CD4-positive, alpha-beta T cell (primary cell): ENCODE data around the gene PRKG1. TPM values are rescaled to one million over a fixed set of nuclear protein-coding genes. Genes with fewer than 3 reads are reported as not detected.
A peak's percentile ranks its signal among the peaks of the same experiment; 100 is the strongest.

Source experiments
- ATAC-seq: fragments of 200-7000 bp; cut with Tn5 transposase; one replicate; pipeline ENCODE4 v1.10.0; 2022; ENCODE audit warnings: mild to moderate bottlenecking; ENCODE audit not compliant: poor library complexity
- CTCF ChIA-PET: fragments of 350-600 bp; sonication (Branson Sonifier 250); formaldehyde crosslinking; loops from one replicate; lab custom pipeline; 2021; ENCODE audit warnings: antibody characterized with exemption, inconsistent platforms; lab: Charles Lee
- POLR2A ChIA-PET: fragments of 350-600 bp; sonication (Branson Sonifier 250); formaldehyde crosslinking; loops from one replicate; lab custom pipeline; 2021; ENCODE audit warnings: antibody characterized with exemption, inconsistent platforms; lab: Charles Lee
- DNase-seq, 14 experiments: peaks; one replicate each; pipeline ENCODE4 v3.0.0-alpha.2; 2013 to 2020; ENCODE audit warnings: mixed read lengths in 2 of 14
- H3K27ac ChIP-seq, 2 donors: one replicate each; pipeline versions ENCODE4 v1.5.1 to v1.7.0; 2013; ENCODE audit warnings: low read length in 2 of 2, low read depth in 1 of 2, mild to moderate bottlenecking in 1 of 2
- H3K27me3 ChIP-seq, 2 experiments: 1 replicate in 1 of 2; 2 replicates in 1 of 2; pipeline versions ENCODE4 v1.6.1 to v1.7.0; 2013; ENCODE audit warnings: low read length in 2 of 2, control low read depth in 1 of 2, mild to moderate bottlenecking in 1 of 2, moderate library complexity in 1 of 2; ENCODE audit not compliant: insufficient read depth in 2 of 2, control insufficient read depth in 1 of 2
- H3K36me3 ChIP-seq: one replicate; pipeline ENCODE4 v1.6.1; 2013; ENCODE audit warnings: low read length, control low read depth; ENCODE audit not compliant: insufficient read depth
- H3K4me1 ChIP-seq: one replicate; pipeline ENCODE4 v1.6.1; 2013; ENCODE audit warnings: low read length, control low read depth; ENCODE audit not compliant: insufficient read depth
- H3K4me3 ChIP-seq: one replicate; pipeline ENCODE4 v1.5.1; 2013; ENCODE audit warnings: mild to moderate bottlenecking, low read length, moderate library complexity
- H3K9me3 ChIP-seq, 2 experiments: 1 replicate in 1 of 2; 2 replicates in 1 of 2; pipeline versions ENCODE4 v1.6.1 to v1.7.0; 2013; ENCODE audit warnings: low read length in 2 of 2, mild to moderate bottlenecking in 2 of 2, control low read depth in 1 of 2, moderate library complexity in 1 of 2; ENCODE audit not compliant: control insufficient read depth in 1 of 2, insufficient read depth in 1 of 2
- H3K27ac Mint-ChIP-seq: one replicate; pipeline ENCODE4 v1.8.0; 2020; ENCODE audit warnings: mixed read lengths
- H3K27me3 Mint-ChIP-seq: one replicate; pipeline ENCODE4 v1.8.0; 2021; ENCODE audit warnings: mixed read lengths
- H3K36me3 Mint-ChIP-seq: one replicate; pipeline ENCODE4 v1.8.0; 2021; ENCODE audit warnings: low read depth, mixed read lengths
- H3K4me1 Mint-ChIP-seq: one replicate; pipeline ENCODE4 v1.8.0; 2021; ENCODE audit warnings: low read depth, mixed read lengths
- H3K4me3 Mint-ChIP-seq: one replicate; pipeline ENCODE4 v1.8.0; 2020; ENCODE audit warnings: mild to moderate bottlenecking, mixed read lengths
- H3K9me3 Mint-ChIP-seq: one replicate; pipeline ENCODE4 v1.8.0; 2020; ENCODE audit warnings: mixed read lengths
- intact Hi-C, 2 experiments: fragments of 100-400 bp; cut with DNase I in 1 of 2; cut with micrococcal nuclease in 1 of 2; formaldehyde crosslinking; loops; one replicate each; pipeline versions ENCODE4 v1.15.1 to v1.9.0; 2023 to 2025; cut with DNase I, micrococcal nuclease
- total RNA-seq, 174 experiments: library from RNA in 2 of 174; stranded (reverse) in 2 of 174; gene quantifications; one replicate each; pipeline ENCODE4 v1.2.3 and lab custom pipeline; 2021 to 2026
- TF ChIP-seq, protein P1 (sequence below): fragments of 200-600 bp; IDR thresholded peaks from one replicate; pipeline ENCODE4 v1.8.0; 2022; ENCODE audit warnings: antibody characterized with exemption, mild to moderate bottlenecking

PRKG1 gene
- total RNA-seq, 2 experiments from 2014 or later = 0.31 TPM; not detected in 1

DNA sequence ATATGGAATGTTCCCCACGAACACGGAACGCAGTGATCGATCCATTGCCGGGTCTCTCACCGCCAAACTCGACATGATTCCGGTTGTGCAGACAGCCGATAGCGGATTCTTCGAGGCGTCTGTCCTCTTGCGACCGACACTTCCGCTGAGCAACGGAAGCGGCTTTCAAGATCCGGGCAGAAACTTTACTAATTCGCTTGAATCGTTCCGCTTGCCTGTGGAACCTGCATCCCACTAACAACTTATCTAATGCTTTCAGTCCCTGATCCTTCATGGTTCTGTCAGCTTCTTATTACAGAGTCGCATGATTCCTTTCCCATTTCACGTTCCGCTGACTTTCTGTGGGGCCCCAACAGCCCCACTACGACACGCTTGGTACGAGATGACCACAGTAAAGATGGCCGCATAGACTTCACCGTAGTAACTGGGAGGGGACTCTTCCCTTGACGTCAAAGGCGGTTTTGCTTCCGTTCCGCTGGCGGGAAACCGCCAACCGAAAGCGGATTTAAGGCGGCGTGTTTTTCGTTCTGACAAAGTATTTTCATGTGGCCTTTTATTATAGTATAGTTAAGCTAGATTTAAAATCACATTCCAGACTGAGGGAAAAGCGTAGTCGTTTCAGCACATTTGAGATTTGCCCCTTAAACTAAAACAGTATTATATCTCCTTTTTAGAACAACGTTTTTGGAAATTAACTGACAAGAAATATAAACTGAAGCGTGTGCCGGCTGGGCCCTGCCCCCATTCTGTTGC is 625.4 kb downstream of the PRKG1 start, which contains the start of gene CSTF2T:
CSTF2T (minus strand) TSS at position 121 of the 753 bp plus-strand sequence; CDS start at position 75, 46 bp downstream.
- peaks cover 14% of the 10 kb centered on the region for H3K36me3 ChIP-seq
- intact Hi-C loops = loop anchor here (10.0 kb wide), 1 partner anchor 1075 kb away; the partner anchor contains the start of gene SGMS1 (in 2 of the 2)
- H3K27ac Mint-ChIP-seq = peak within 1 kb of the TSS; percentile 99
- peaks cover 51% of the 10 kb centered on the region for H3K4me1 Mint-ChIP-seq
- H3K27ac ChIP-seq = peak within 1 kb of the TSS; percentile 95 to 98
- ATAC-seq (peak; percentile 88), DNase-seq (peak; percentile 82 to 96 (median 89))
- peaks cover 25% of the 10 kb centered on the region for H3K4me1 ChIP-seq
- H3K4me3 ChIP-seq = peak within 1 kb of the TSS; percentile 93
- no peaks in the 10 kb centered on the region for H3K9me3 ChIP-seq
- no peaks in the 10 kb centered on the region for H3K27me3 ChIP-seq
- POLR2A ChIA-PET = interaction anchor here (0.8 to 1.8 kb wide), 8 partner anchors 9 to 1077 kb away, joined by 3 to 12 read pairs (median 4); no protein-coding TSS in a partner anchor
- H3K36me3 Mint-ChIP-seq = peaks cover 42% of the 10 kb centered on the region
- H3K27me3 Mint-ChIP-seq = no peaks in the 10 kb centered on the region
- CTCF ChIA-PET = interaction anchor here (0.8 kb wide), 1 partner anchor 8 kb away, joined by 3 read pairs; no protein-coding TSS in a partner anchor
- no peaks in the 10 kb centered on the region for H3K9me3 Mint-ChIP-seq
- TF ChIP-seq, protein P1, sequence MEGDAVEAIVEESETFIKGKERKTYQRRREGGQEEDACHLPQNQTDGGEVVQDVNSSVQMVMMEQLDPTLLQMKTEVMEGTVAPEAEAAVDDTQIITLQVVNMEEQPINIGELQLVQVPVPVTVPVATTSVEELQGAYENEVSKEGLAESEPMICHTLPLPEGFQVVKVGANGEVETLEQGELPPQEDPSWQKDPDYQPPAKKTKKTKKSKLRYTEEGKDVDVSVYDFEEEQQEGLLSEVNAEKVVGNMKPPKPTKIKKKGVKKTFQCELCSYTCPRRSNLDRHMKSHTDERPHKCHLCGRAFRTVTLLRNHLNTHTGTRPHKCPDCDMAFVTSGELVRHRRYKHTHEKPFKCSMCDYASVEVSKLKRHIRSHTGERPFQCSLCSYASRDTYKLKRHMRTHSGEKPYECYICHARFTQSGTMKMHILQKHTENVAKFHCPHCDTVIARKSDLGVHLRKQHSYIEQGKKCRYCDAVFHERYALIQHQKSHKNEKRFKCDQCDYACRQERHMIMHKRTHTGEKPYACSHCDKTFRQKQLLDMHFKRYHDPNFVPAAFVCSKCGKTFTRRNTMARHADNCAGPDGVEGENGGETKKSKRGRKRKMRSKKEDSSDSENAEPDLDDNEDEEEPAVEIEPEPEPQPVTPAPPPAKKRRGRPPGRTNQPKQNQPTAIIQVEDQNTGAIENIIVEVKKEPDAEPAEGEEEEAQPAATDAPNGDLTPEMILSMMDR = no peak
- peak within 1 kb of the TSS; percentile 98 for H3K4me3 Mint-ChIP-seq

DNA sequence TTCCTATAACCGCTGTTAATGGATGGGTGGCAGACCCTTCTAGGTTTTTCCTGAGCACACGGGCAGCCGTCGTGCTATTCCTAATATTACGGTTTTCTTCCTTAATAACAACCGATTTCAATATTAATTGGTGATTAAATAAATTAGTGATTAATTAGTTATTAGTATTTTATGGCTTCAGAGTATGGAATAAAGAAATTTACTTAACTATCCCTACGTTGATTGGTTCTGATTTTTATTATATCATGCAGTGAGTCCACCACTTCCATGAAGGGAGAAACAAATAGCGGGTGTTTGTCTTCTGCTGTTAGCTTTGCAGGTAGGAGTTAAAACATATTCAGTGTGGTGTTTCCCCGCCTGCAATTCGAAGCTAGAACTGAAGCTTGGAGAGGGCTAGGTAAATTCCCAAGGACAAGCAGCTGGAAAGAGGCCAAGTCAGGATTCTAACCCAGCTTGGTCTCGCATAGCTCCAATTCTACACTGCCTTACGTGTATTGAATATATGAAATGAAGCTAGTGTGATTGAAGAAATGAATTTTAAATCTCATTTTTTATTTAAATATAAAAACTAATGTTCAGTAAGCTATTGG is 626.0 kb downstream of the PRKG1 start:
- ChIA-PET POLR2A (interaction anchor here (0.8 to 1.8 kb wide), 8 partner anchors 9 to 1078 kb away, joined by 3 to 12 read pairs (median 4); no protein-coding TSS in a partner anchor), CTCF (interaction anchor here (0.8 kb wide), 1 partner anchor 9 kb away, joined by 3 read pairs; no protein-coding TSS in a partner anchor)
- peak overlapping the region; percentile 93 for H3K4me3 ChIP-seq
- intact Hi-C loops = loop anchor here in 1 of 2 experiments (10.0 kb wide), 1 partner anchor 1076 kb away; the partner anchor contains the start of gene SGMS1
- H3K27ac ChIP-seq = peak overlapping the region; percentile 95 to 98
- Mint-ChIP-seq H3K4me1 (peaks cover 44% of the 10 kb centered on the region), H3K27me3 (no peaks in the 10 kb centered on the region), H3K27ac (peak overlapping the region; percentile 99), H3K36me3 (peaks cover 40% of the 10 kb centered on the region), H3K9me3 (no peaks in the 10 kb centered on the region), H3K4me3 (peak overlapping the region; percentile 98)
- DNase-seq (peak in 6 of 14 experiments; percentile 5 to 53 (median 10)), ATAC-seq (no peak)
- TF ChIP-seq, protein P1 = no peak
- H3K27me3 ChIP-seq = no peaks in the 10 kb centered on the region
- peaks cover 14% of the 10 kb centered on the region for H3K36me3 ChIP-seq
- H3K9me3 ChIP-seq = no peaks in the 10 kb centered on the region
- H3K4me1 ChIP-seq = peaks cover 25% of the 10 kb centered on the region

DNA sequence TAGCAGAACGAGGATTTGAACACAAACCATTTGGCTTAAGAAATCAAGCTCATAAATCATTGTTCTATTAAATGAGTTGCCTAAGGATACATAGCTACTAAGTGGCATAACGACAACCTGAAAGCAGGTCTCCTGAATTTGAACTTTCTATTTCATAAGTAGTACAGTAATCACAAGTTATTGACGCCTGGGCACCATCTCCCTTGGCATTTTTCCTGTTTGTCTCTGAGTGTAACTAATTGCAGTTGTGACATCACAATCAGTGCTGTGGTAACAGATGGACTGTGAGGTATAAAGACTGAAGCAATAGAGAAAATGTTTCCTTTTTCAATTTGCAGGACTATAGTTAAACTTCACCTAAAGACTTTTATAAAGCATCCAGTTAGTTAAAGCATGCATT is 631.5 kb downstream of the PRKG1 start:
- no peaks in the 10 kb centered on the region for H3K27me3 ChIP-seq
- H3K9me3 ChIP-seq = no peaks in the 10 kb centered on the region
- H3K27ac ChIP-seq = no peak overlapping the region
- Mint-ChIP-seq H3K36me3 (no peaks in the 10 kb centered on the region), H3K4me1 (peaks cover 28% of the 10 kb centered on the region), H3K27me3 (no peaks in the 10 kb centered on the region), H3K4me3 (no peak overlapping the region), H3K27ac (no peak overlapping the region), H3K9me3 (no peaks in the 10 kb centered on the region)
- peaks cover 6% of the 10 kb centered on the region for H3K4me1 ChIP-seq
- TF ChIP-seq, protein P1 = no peak
- no peak overlapping the region for H3K4me3 ChIP-seq
- ATAC-seq (no peak), DNase-seq (no peak)
- ChIA-PET POLR2A (no interaction called here), CTCF (no interaction called here)
- intact Hi-C loops = loop anchor here in 1 of 2 experiments (10.0 kb wide), 1 partner anchor 1081 kb away; the partner anchor contains the start of gene SGMS1
- no peaks in the 10 kb centered on the region for H3K36me3 ChIP-seq
